HEK293 (cell line): ENCODE results near the gene SH2B3.

Experiments
- HOXC10 ChIP-seq: sonication (generic); formaldehyde crosslinking; IDR thresholded peaks from 2 replicates; pipeline ENCODE4 v1.8.1; 2023; ENCODE audit warnings: mild to moderate bottlenecking, missing genetic modification reagents
- TRIM28 ChIP-seq: IDR thresholded peaks from 2 replicates; pipeline ENCODE4 v1.6.1; 2011; ENCODE audit warnings: low read length, control low read depth, borderline replicate concordance
- ZBTB8A ChIP-seq: fragments of 450-650 bp; formaldehyde crosslinking; IDR thresholded peaks from 2 replicates; pipeline ENCODE4 v1.5.1; 2016; ENCODE audit warnings: missing biosample characterization, missing genetic modification characterization
- ZNF175 ChIP-seq: fragments of 450-650 bp; formaldehyde crosslinking; IDR thresholded peaks from 2 replicates; pipeline ENCODE4 v1.5.1; 2016; ENCODE audit warnings: missing biosample characterization, missing genetic modification characterization
- ZNF274 ChIP-seq, 2 experiments: fragments of 200-500 bp in 1 of 2; fragments of 450-650 bp in 1 of 2; sonication (Bioruptor generic) in 1 of 2; formaldehyde crosslinking in 1 of 2; IDR thresholded peaks; 2 replicates each; pipeline versions ENCODE4 v1.5.1 to v1.6.1; 2014 to 2016; ENCODE audit warnings: borderline replicate concordance in 1 of 2, inconsistent platforms in 1 of 2, low read length in 1 of 2, missing biosample characterization in 1 of 2, missing genetic modification characterization in 1 of 2
- ZNF302 ChIP-seq: fragments of 450-650 bp; formaldehyde crosslinking; IDR thresholded peaks from 2 replicates; pipeline ENCODE4 v1.5.1; 2016; ENCODE audit warnings: missing biosample characterization, missing genetic modification characterization, low read depth
- ZNF423 ChIP-seq: fragments of 450-650 bp; formaldehyde crosslinking; IDR thresholded peaks from 2 replicates; pipeline ENCODE4 v1.5.1; 2016; ENCODE audit warnings: missing biosample characterization, missing genetic modification characterization
- ZNF548 ChIP-seq: fragments of 450-650 bp; formaldehyde crosslinking; IDR thresholded peaks from 2 replicates; pipeline ENCODE4 v1.5.1; 2016; ENCODE audit warnings: missing biosample characterization, missing genetic modification characterization
- ZNF600 ChIP-seq: fragments of 450-650 bp; formaldehyde crosslinking; IDR thresholded peaks from 2 replicates; pipeline ENCODE4 v1.5.1; 2016; ENCODE audit warnings: missing biosample characterization, missing genetic modification characterization
- ZNF660 ChIP-seq: fragments of 450-650 bp; IDR thresholded peaks from 2 replicates; pipeline ENCODE4 v1.5.1; 2018; ENCODE audit warnings: missing biosample characterization, mild to moderate bottlenecking, missing genetic modification characterization
- ZNF670 ChIP-seq: fragments of 450-650 bp; formaldehyde crosslinking; IDR thresholded peaks from 2 replicates; pipeline ENCODE4 v1.5.1; 2016; ENCODE audit warnings: missing biosample characterization, missing genetic modification characterization, low read depth
- TF ChIP-seq, protein P1 (sequence below): fragments of 450-650 bp; formaldehyde crosslinking; IDR thresholded peaks from 2 replicates; pipeline ENCODE4 v1.5.1; 2016; ENCODE audit warnings: missing biosample characterization, missing genetic modification characterization

DNA sequence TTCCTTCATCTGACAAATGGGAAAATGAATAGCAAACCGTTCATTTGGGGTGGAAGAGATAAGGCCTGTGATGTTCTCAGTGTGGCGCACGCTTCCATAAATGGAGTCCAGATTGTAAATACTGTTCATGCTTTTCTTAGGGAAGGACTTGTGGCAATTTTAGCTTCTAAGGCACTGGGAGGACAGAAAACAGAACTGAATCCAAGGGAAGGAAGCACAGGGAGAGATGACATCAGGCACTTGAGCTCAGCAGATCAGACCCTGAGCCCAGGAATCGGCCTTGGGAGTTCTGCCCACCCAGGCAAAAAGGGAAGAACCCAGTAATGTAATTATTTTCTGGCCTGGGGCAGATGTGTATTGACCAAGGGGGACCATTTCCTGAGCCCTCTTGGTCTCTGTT lies 7.2 kb upstream of the SH2B3 start:
- no peak for TF ChIP-seq ZBTB8A (tag by site-specific recombination)
- TF ChIP-seq ZNF600 (tag by site-specific recombination), result no peak
- no peak for TF ChIP-seq ZNF660 (tag by site-specific recombination)
- no peak for TF ChIP-seq ZNF175 (tag by site-specific recombination)
- no peak for TF ChIP-seq ZNF670 (tag by site-specific recombination)
- TF ChIP-seq, protein P1, sequence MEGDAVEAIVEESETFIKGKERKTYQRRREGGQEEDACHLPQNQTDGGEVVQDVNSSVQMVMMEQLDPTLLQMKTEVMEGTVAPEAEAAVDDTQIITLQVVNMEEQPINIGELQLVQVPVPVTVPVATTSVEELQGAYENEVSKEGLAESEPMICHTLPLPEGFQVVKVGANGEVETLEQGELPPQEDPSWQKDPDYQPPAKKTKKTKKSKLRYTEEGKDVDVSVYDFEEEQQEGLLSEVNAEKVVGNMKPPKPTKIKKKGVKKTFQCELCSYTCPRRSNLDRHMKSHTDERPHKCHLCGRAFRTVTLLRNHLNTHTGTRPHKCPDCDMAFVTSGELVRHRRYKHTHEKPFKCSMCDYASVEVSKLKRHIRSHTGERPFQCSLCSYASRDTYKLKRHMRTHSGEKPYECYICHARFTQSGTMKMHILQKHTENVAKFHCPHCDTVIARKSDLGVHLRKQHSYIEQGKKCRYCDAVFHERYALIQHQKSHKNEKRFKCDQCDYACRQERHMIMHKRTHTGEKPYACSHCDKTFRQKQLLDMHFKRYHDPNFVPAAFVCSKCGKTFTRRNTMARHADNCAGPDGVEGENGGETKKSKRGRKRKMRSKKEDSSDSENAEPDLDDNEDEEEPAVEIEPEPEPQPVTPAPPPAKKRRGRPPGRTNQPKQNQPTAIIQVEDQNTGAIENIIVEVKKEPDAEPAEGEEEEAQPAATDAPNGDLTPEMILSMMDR (tag by site-specific recombination), result no peak
- no peak for TF ChIP-seq HOXC10 (CRISPR knock-in tag)
- no peak for TF ChIP-seq ZNF302 (tag by site-specific recombination)
- no peak for TF ChIP-seq ZNF423
- TF ChIP-seq ZNF274 (IDR thresholded peaks at IDR 0.05; ENCODE audit: low read length), result no peak
- no peak for TF ChIP-seq ZNF274 (tag by site-specific recombination; IDR thresholded peaks at IDR 0.05; ENCODE audit: borderline replicate concordance)
- no peak for TF ChIP-seq ZNF548
- no peak for TF ChIP-seq TRIM28
